Lower lobe of right lung (tissue), 2 donors: Measurements from ENCODE around the gene LETMD1. TPM values are rescaled to one million over a fixed set of nuclear protein-coding genes. Genes with fewer than 3 reads are reported as not detected.

Experiments
- ATAC-seq, 2 donors: fragments of 200-7000 bp; cut with Tn5 transposase; one replicate each; pipeline ENCODE4 v1.9.1; 2020 to 2022; ENCODE audit warnings: mild to moderate bottlenecking in 2 of 2, moderate library complexity in 2 of 2
- DNase-seq: peaks from one replicate; pipeline ENCODE4 v3.0.0-alpha.2; 2020
- H3K27ac ChIP-seq: fragments of 200-600 bp; one replicate; pipeline ENCODE4 v1.8.0; 2022
- H3K27me3 ChIP-seq: fragments of 200-600 bp; one replicate; pipeline ENCODE4 v1.8.0; 2022; ENCODE audit warnings: low read depth
- H3K36me3 ChIP-seq: fragments of 200-600 bp; one replicate; pipeline ENCODE4 v1.8.0; 2022; ENCODE audit warnings: mild to moderate bottlenecking
- H3K4me1 ChIP-seq: fragments of 200-600 bp; one replicate; pipeline ENCODE4 v1.8.0; 2022
- H3K4me3 ChIP-seq: fragments of 200-600 bp; one replicate; pipeline ENCODE4 v1.8.0; 2022; ENCODE audit warnings: mild to moderate bottlenecking
- H3K9me3 ChIP-seq: fragments of 200-600 bp; one replicate; pipeline ENCODE4 v1.8.0; 2022
- intact Hi-C: fragments of 100-400 bp; cut with DNase I; formaldehyde crosslinking; loops from one replicate; pipeline ENCODE4 v1.11.0; 2022
- total RNA-seq: library from RNA; stranded (reverse); fragmentation: NEBNext Ultra II Directional; extraction: Animal tissue kit (Norgen Biotek cat#: 25700); gene quantifications from one replicate; pipeline ENCODE4 v1.2.1, GENCODE V29; 2021
- TF ChIP-seq, protein P1 (sequence below): fragments of 200-600 bp; IDR thresholded peaks from one replicate; pipeline ENCODE4 v1.8.0; 2022; ENCODE audit warnings: antibody characterized with exemption, mild to moderate bottlenecking
- donor health status: DM: no; HTN: yes; CAD: no; lungs with severe emphysema.

The LETMD1 gene
- total RNA-seq, 1 donor from 2014 or later = 69.6 TPM

DNA sequence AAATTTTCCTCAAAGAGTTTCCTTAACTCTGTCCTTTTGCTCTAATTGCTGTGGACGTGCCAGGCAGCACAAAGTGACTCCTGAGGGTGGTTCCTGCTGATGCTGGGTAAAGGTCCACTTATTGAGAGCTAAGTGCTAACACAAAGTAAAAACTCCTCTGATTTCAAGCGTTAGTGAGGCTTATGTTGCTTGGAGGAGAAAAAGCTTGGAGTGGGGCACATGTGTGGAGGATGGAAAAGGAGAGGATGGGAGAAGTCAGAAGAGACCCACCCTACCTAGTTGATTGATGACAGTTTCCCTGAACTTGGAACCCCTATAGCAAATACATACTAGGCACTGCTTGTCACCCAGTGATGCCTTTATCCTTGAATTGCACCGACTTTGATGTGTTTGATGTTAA lies 11.8 kb upstream of the LETMD1 start:
- intact Hi-C loops = no loop called here

DNA sequence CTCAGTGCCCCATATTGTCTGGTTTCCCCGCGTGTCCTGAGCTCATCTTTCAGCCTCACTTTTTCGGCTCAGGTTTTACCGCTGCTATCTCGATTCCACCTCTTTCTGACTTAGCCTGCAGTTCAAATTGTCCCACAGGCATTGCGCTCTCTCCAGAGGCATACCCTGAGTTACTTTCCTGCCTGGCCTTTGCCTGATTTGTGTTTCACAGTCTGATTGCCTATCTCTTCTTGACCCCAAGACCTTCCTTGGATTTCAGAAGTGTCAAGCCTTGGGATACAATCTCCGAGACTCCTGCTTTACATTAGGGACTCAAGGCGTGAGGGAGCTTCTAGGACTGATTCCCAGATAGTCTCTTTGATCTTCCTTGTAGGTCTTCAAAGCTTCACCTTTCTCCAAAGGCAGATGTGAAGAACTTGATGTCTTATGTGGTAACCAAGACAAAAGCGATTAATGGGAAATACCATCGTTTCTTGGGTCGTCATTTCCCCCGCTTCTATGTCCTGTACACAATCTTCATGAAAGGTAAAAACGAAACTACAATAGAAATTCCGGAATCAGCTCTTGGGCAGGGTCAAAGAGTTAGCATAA lies 629 bp downstream of the LETMD1 start:
- Histone ChIP-seq H3K27ac (peak overlapping the region; percentile 92), H3K4me3 (peak overlapping the region; percentile 83), H3K9me3 (no peaks in the 10 kb centered on the region), H3K4me1 (peaks cover 31% of the 10 kb centered on the region), H3K27me3 (no peaks in the 10 kb centered on the region), H3K36me3 (peaks cover 41% of the 10 kb centered on the region)
- intact Hi-C loops = no loop called here
- DNase-seq (no peak), ATAC-seq (peak in 1 of 2 donors; percentile 1)
- TF ChIP-seq, protein P1, sequence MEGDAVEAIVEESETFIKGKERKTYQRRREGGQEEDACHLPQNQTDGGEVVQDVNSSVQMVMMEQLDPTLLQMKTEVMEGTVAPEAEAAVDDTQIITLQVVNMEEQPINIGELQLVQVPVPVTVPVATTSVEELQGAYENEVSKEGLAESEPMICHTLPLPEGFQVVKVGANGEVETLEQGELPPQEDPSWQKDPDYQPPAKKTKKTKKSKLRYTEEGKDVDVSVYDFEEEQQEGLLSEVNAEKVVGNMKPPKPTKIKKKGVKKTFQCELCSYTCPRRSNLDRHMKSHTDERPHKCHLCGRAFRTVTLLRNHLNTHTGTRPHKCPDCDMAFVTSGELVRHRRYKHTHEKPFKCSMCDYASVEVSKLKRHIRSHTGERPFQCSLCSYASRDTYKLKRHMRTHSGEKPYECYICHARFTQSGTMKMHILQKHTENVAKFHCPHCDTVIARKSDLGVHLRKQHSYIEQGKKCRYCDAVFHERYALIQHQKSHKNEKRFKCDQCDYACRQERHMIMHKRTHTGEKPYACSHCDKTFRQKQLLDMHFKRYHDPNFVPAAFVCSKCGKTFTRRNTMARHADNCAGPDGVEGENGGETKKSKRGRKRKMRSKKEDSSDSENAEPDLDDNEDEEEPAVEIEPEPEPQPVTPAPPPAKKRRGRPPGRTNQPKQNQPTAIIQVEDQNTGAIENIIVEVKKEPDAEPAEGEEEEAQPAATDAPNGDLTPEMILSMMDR = no peak

More for the DNA sequence above, 11.8 kb upstream of the LETMD1 start:
- H3K27ac ChIP-seq = no peak overlapping the region
- DNase-seq (no peak), ATAC-seq (no peak)
- H3K4me1 ChIP-seq = no peaks in the 10 kb centered on the region
- TF ChIP-seq, protein P1 = no peak
- H3K9me3 ChIP-seq = no peaks in the 10 kb centered on the region
- no peaks in the 10 kb centered on the region for H3K36me3 ChIP-seq
- no peak overlapping the region for H3K4me3 ChIP-seq
- no peaks in the 10 kb centered on the region for H3K27me3 ChIP-seq

DNA sequence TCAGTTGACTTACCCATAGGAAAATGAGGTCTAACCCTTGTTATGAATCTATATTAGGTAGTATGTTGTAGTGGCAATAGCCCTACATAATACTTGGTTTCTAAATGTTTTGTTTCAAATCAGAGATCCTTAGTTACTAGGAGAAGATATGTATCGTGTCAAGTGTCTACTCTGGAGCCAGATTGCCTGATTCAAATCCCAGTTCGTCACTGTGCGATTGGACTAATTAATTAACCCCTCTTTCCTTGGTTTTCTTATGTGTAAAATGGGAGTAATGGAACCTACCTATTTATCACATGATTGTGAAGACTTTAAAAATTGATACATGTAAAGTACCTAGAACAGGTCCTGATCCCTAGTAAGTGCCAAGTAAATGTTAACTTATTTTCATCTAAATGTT lies 1.4 kb downstream of the LETMD1 start:
- no peaks in the 10 kb centered on the region for H3K9me3 ChIP-seq
- DNase-seq (no peak), ATAC-seq (no peak)
- H3K27me3 ChIP-seq = no peaks in the 10 kb centered on the region
- intact Hi-C loops = no loop called here
- TF ChIP-seq, protein P1 = no peak
- peaks cover 31% of the 10 kb centered on the region for H3K4me1 ChIP-seq
- peaks cover 49% of the 10 kb centered on the region for H3K36me3 ChIP-seq
- H3K27ac ChIP-seq = no peak overlapping the region
- H3K4me3 ChIP-seq = peak overlapping the region; percentile 83

DNA sequence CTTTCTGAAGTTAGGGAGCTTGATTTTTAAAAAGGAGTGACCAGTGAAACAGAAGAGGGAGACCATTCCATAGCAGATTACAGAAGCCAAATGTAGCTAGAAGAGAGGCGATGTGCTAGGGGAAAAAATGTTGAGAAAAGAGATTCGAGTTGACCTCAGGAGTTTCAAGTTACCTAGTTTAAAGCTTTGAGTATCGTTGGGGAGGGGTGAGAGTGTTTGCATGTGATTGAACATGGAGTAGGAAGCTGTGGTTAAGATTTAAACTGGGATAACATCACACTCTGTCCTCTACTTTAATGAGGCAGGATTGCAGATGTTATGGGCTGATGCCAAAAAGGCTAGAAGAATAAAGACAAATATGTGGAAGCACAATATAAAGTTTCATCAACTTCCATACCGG lies 3.7 kb downstream of the LETMD1 start:
- Histone ChIP-seq H3K36me3 (peaks cover 72% of the 10 kb centered on the region), H3K4me1 (peaks cover 31% of the 10 kb centered on the region), H3K9me3 (no peaks in the 10 kb centered on the region), H3K4me3 (no peak overlapping the region), H3K27ac (no peak overlapping the region), H3K27me3 (no peaks in the 10 kb centered on the region)
- ATAC-seq = no peak
- DNase-seq = no peak
- TF ChIP-seq, protein P1 = no peak
- intact Hi-C loops = no loop called here

DNA sequence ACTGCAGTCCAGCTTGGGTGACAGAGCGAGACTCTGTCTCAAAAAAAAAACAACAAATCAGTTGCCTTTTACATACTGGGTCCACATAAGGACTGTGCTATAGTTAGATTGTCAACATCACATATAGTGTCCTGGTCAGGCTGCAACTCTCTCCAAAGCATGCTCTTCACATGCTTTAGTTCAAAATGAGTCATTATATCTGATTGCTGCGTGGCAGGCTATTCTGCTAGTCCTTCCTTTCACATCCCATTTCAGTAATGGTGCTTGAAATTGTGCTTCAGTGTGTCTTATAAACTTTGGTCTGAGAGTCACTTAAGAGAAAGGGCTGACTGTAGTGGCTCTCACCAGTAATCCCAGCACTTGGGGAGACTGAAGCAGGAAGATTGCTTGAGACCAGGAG lies 6.9 kb downstream of the LETMD1 start:
- intact Hi-C loops = no loop called here
- Histone ChIP-seq H3K27me3 (no peaks in the 10 kb centered on the region), H3K4me1 (peaks cover 8% of the 10 kb centered on the region), H3K4me3 (no peak overlapping the region), H3K9me3 (no peaks in the 10 kb centered on the region), H3K36me3 (peaks cover 99% of the 10 kb centered on the region), H3K27ac (no peak overlapping the region)
- DNase-seq (no peak), ATAC-seq (no peak)
- TF ChIP-seq, protein P1 = no peak
